Smooth muscle cell (in vitro differentiated cells): ENCODE measurements around the gene DNAH17. TPM values are rescaled to one million over a fixed set of nuclear protein-coding genes. Genes with fewer than 3 reads are reported as not detected.

Experiments
- DNase-seq: peaks from one replicate; lab custom pipeline; 2025; ENCODE audit not compliant: unreplicated experiment; lab: John Stamatoyannopoulos, UW
- H2AFZ ChIP-seq: fragments of 200-600 bp; sonication (generic); 2 replicates; pipeline ENCODE4 v1.6.0; 2016; ENCODE audit warnings: antibody characterized with exemption, low read depth, mild to moderate bottlenecking
- H3F3A ChIP-seq: fragments of 200-600 bp; sonication (generic); 2 replicates; pipeline ENCODE4 v1.6.0; 2017; ENCODE audit warnings: antibody characterized with exemption, low read depth
- H3K27ac ChIP-seq: fragments of 200-600 bp; sonication (generic); 2 replicates; pipeline ENCODE4 v1.5.1; 2016; ENCODE audit warnings: low read depth, mild to moderate bottlenecking
- H3K27me3 ChIP-seq: fragments of 200-600 bp; sonication (generic); 2 replicates; pipeline ENCODE4 v1.6.1; 2016; ENCODE audit warnings: low read depth, mild to moderate bottlenecking
- H3K36me3 ChIP-seq: fragments of 200-600 bp; sonication (generic); 2 replicates; pipeline ENCODE4 v1.5.1; 2016; ENCODE audit warnings: low read depth
- H3K4me1 ChIP-seq: fragments of 200-600 bp; sonication (generic); 2 replicates; pipeline ENCODE4 v1.5.1; 2016; ENCODE audit warnings: low read depth
- H3K4me2 ChIP-seq: fragments of 200-600 bp; sonication (generic); 2 replicates; pipeline ENCODE4 v1.6.0; 2016; ENCODE audit warnings: mild to moderate bottlenecking
- H3K4me3 ChIP-seq: fragments of 200-600 bp; sonication (generic); 2 replicates; pipeline ENCODE4 v1.5.1; 2016; ENCODE audit warnings: mild to moderate bottlenecking
- H3K79me2 ChIP-seq: fragments of 200-600 bp; sonication (generic); 2 replicates; pipeline ENCODE4 v1.6.0; 2016; ENCODE audit warnings: low read depth, mild to moderate bottlenecking
- H3K9ac ChIP-seq: fragments of 200-600 bp; sonication (generic); 2 replicates; pipeline ENCODE4 v1.6.0; 2016; ENCODE audit warnings: low read depth
- H3K9me3 ChIP-seq: fragments of 200-600 bp; sonication (generic); replicated peaks from 2 replicates; pipeline ENCODE4 v1.5.1; 2016; ENCODE audit warnings: low read depth
- H4K20me1 ChIP-seq: fragments of 200-600 bp; sonication (generic); 2 replicates; pipeline ENCODE4 v1.6.0; 2016; ENCODE audit warnings: low read depth
- CTCF ChIP-seq: fragments of 200-600 bp; sonication (generic); IDR thresholded peaks from 2 replicates; pipeline ENCODE4 v1.5.1; 2017; ENCODE audit warnings: borderline replicate concordance, mild to moderate bottlenecking, antibody characterized with exemption; ENCODE audit not compliant: insufficient read depth, poor library complexity, severe bottlenecking
- WGBS: methylation state at CpG from one replicate; pipeline ENCODE4 v1.1.7; 2016; ENCODE audit warnings: low lambda C conversion rate; 5-methylcytosine and 5-hydroxymethylcytosine counted together
- polyA plus RNA-seq: library from polyadenylated mRNA; unstranded; fragments of >200 nt; fragmentation: Nextera tagmentation; extraction: Ambion mirVana; gene quantifications from 2 replicates; pipeline ENCODE4 v1.2.1, GENCODE V29; 2016
- total RNA-seq: library from RNA; depleted of rRNA; stranded (reverse); fragments of >200 nt; gene quantifications from 2 replicates; pipeline ENCODE4 v1.2.3, GENCODE V29; 2014

DNAH17 gene
- total and polyA plus RNA-seq, 2 experiments from 2014 or later = 0.18 to 0.98 TPM

- Histone ChIP-seq H2AFZ (no peak overlapping the region), H3K4me3 (no peak overlapping the region), H3K36me3 (no peaks in the 10 kb centered on the region), H3K9ac (no peak overlapping the region), H3F3A (no peaks in the 10 kb centered on the region), H3K79me2 (no peaks in the 10 kb centered on the region), H4K20me1 (no peaks in the 10 kb centered on the region), H3K4me1 (no peaks in the 10 kb centered on the region), H3K27me3 (no peaks in the 10 kb centered on the region), H3K4me2 (no peak overlapping the region), H3K27ac (no peak overlapping the region), H3K9me3 (no peaks in the 10 kb centered on the region)
- WGBS = 94% methylated on average over 13 of the region's 13 CpGs
- DNase-seq = no peak
- TF ChIP-seq CTCF = no peak
These were observed 39.8 kb upstream of the DNAH17 start for GRCh38 chr17:78616946-78617345.

DNA sequence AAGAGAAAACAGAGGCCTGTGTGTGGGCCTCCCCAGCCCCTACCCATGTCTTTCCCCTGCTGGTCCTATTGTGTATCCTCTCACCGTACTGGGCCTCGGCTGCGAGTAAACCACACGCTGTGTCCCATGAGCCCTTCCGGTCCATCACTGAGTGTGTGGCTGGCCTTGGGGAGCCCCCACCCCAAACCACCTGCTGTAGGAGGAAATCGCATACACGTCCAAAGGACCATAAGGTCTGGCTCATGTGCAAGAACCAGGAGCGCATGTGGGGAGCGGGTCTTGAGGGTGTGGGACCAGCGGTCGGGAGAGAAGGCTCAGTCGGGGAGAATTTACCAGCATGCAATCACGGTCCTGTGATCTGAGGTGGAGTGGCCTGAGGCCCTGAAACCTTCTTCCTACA, 38.4 kb upstream of the DNAH17 start:
- Histone ChIP-seq H3K9ac (no peak overlapping the region), H3K27me3 (no peaks in the 10 kb centered on the region), H3F3A (no peaks in the 10 kb centered on the region), H4K20me1 (no peaks in the 10 kb centered on the region), H2AFZ (no peak overlapping the region), H3K4me3 (no peak overlapping the region), H3K36me3 (no peaks in the 10 kb centered on the region), H3K4me2 (no peak overlapping the region), H3K27ac (no peak overlapping the region), H3K9me3 (no peaks in the 10 kb centered on the region), H3K4me1 (no peaks in the 10 kb centered on the region), H3K79me2 (no peaks in the 10 kb centered on the region)
- TF ChIP-seq CTCF = no peak
- 96% methylated on average over 13 of the region's 13 CpGs for WGBS
- no peak for DNase-seq

DNA sequence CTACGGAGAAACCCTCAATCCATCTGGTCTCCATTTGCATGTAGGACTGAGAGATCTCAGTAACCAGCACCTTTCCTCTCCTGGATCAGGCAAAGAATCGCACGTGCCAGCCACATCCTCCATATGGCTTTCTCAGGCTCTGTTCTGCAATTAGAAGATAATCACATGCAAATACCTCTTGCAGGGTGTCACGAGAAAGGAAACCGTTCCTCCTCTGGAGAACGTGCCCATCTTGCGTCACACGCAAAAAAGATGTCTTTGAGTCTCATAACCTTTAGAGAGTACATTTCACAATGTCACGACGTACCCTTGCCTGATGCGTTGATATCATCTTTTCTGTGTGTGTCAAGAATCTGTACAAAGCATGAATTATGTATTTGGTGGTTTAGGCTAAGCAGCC, 36.2 kb upstream of the DNAH17 start:
- Histone ChIP-seq H3K36me3 (no peaks in the 10 kb centered on the region), H3F3A (peaks cover 5% of the 10 kb centered on the region)

More for the DNA sequence above, 36.2 kb upstream of the DNAH17 start:
- H3K4me3 ChIP-seq = no peak overlapping the region
- H3K9ac ChIP-seq = no peak overlapping the region
- H3K4me1 ChIP-seq = no peaks in the 10 kb centered on the region
- no peaks in the 10 kb centered on the region for H4K20me1 ChIP-seq
- no peak overlapping the region for H3K4me2 ChIP-seq
- WGBS = 91% methylated on average over 11 of the region's 11 CpGs
- no peak overlapping the region for H3K27ac ChIP-seq
- H3K79me2 ChIP-seq = no peaks in the 10 kb centered on the region
- DNase-seq = no peak
- no peak overlapping the region for H2AFZ ChIP-seq
- H3K9me3 ChIP-seq = no peaks in the 10 kb centered on the region
- H3K27me3 ChIP-seq = no peaks in the 10 kb centered on the region
- no peak for TF ChIP-seq CTCF
